Stimulated activated naive CD8-positive, alpha-beta T cell treated with anti-CD3 and anti-CD28 coated beads, Interleukin-15, Interleukin-2, amounts not matched to agents 100 ng/mL and 50 ng/mL, for 24 hours (primary cell): Measurements from ENCODE around the gene CD44.
"Not testable (repeated sequence)": the region's sequence is repeated elsewhere in the genome, so short reads cannot be mapped to it uniquely, and the experiment has no call there.

ENCODE experiments used
- H3K27ac Mint-ChIP-seq: one replicate; pipeline ENCODE4 v1.8.0; 2021; ENCODE audit warnings: mild to moderate bottlenecking, mixed read lengths
- H3K27me3 Mint-ChIP-seq: one replicate; pipeline ENCODE4 v1.8.0; 2021; ENCODE audit warnings: mixed read lengths
- H3K36me3 Mint-ChIP-seq: one replicate; pipeline ENCODE4 v1.8.0; 2021; ENCODE audit warnings: low read depth, mixed read lengths
- H3K4me1 Mint-ChIP-seq: one replicate; pipeline ENCODE4 v1.8.0; 2021; ENCODE audit warnings: low read depth, mixed read lengths
- H3K4me3 Mint-ChIP-seq: one replicate; pipeline ENCODE4 v1.8.0; 2021; ENCODE audit warnings: mild to moderate bottlenecking, mixed read lengths
- H3K9me3 Mint-ChIP-seq: one replicate; pipeline ENCODE4 v1.8.0; 2021; ENCODE audit warnings: mixed read lengths

The CD44 gene

DNA sequence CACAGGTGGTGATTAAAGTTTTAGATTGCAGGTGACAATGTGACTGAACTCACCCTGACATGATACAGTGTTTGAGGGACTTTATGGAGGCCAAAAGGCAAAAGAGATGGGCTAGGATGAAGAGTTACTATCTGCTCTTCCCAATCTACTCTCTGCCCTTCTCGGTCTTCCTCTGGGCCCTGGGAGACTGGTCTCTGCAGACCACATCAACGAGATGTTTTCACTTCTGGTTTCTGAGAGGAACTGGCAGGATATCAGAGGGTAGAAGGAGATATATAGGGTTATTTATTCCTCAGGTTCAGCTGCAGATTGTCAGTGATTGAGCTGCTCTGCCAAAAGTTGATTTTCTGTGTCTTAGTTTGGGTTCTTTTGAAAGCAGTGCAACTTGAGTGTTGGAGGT is 32.4 kb upstream of the CD44 start:
- no peak overlapping the region for H3K27ac Mint-ChIP-seq
- H3K9me3 Mint-ChIP-seq = no peaks in the 10 kb centered on the region
- H3K36me3 Mint-ChIP-seq = no peaks in the 10 kb centered on the region
- H3K4me3 Mint-ChIP-seq = no peak overlapping the region
- no peaks in the 10 kb centered on the region for H3K27me3 Mint-ChIP-seq
- peaks cover 57% of the 10 kb centered on the region for H3K4me1 Mint-ChIP-seq

DNA sequence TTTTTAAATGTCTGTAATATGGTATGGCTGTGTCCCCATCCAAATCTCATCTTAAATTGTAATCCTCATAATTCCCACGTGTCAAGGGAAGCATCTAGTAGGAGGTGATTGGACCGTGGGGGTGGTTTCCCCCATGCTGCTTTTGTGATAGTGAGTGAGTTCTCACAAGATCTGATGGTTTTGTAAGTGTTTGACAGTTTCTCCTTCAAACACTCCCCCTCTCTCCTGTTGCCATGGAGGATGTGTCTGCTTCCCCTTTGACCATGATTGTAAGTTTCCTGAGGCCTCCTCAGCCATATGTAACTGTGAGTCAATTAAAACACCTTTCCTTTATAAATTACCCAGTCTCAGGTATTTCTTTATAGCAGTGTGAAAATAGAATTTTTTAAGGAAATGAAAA is 31.1 kb upstream of the CD44 start:
- Mint-ChIP-seq H3K4me1 (peaks cover 61% of the 10 kb centered on the region), H3K4me3 (no peak overlapping the region), H3K36me3 (no peaks in the 10 kb centered on the region), H3K27me3 (no peaks in the 10 kb centered on the region), H3K27ac (no peak overlapping the region), H3K9me3 (no peaks in the 10 kb centered on the region)

GRCh38 chr11:35108336-35108735 is 30.6 kb upstream of the CD44 start:
- peaks cover 61% of the 10 kb centered on the region for H3K4me1 Mint-ChIP-seq
- not testable (repeated sequence) for H3K27me3 Mint-ChIP-seq, H3K9me3 Mint-ChIP-seq, H3K36me3 Mint-ChIP-seq, H3K4me3 Mint-ChIP-seq, H3K27ac Mint-ChIP-seq

DNA sequence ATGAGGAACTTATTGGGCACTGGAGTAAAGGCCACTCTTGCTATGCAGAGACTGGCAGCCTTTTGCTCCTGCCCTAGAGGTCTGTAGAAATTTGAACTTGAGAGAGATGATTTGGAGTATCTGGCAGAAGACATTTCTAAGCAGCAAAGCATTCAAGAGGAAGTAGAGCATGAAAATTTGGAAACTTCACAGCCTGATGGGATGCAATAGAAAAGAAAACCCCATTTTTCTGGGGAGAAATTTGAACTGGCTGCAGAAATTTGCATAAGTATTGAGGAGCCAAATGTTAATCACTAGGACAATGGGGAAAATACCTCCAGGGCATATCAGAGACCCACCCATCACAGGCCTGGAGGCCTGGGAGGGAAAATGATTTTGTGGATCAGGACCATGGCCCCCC is 29.9 kb upstream of the CD44 start:
- H3K4me1 Mint-ChIP-seq = peaks cover 61% of the 10 kb centered on the region
- no peak overlapping the region for H3K4me3 Mint-ChIP-seq
- no peaks in the 10 kb centered on the region for H3K27me3 Mint-ChIP-seq
- no peaks in the 10 kb centered on the region for H3K9me3 Mint-ChIP-seq
- H3K36me3 Mint-ChIP-seq = no peaks in the 10 kb centered on the region
- H3K27ac Mint-ChIP-seq = no peak overlapping the region

- H3K27ac Mint-ChIP-seq = no peak overlapping the region
- H3K4me3 Mint-ChIP-seq = no peak overlapping the region
- no peaks in the 10 kb centered on the region for H3K9me3 Mint-ChIP-seq
- H3K4me1 Mint-ChIP-seq = peaks cover 67% of the 10 kb centered on the region
- no peaks in the 10 kb centered on the region for H3K36me3 Mint-ChIP-seq
- H3K27me3 Mint-ChIP-seq = no peaks in the 10 kb centered on the region
Measured at GRCh38 chr11:35109827-35110226, 29.1 kb upstream of the CD44 start.

GRCh38 chr11:35111161-35112055 is 27.6 kb upstream of the CD44 start:
- H3K27ac Mint-ChIP-seq = peak overlapping the region; percentile 59
- H3K4me1 Mint-ChIP-seq = peaks cover 60% of the 10 kb centered on the region
- no peaks in the 10 kb centered on the region for H3K9me3 Mint-ChIP-seq
- no peak overlapping the region for H3K4me3 Mint-ChIP-seq
- H3K36me3 Mint-ChIP-seq = no peaks in the 10 kb centered on the region
- no peaks in the 10 kb centered on the region for H3K27me3 Mint-ChIP-seq

- Mint-ChIP-seq H3K4me1 (peaks cover 52% of the 10 kb centered on the region), H3K36me3 (no peaks in the 10 kb centered on the region), H3K4me3 (no peak overlapping the region), H3K27ac (peak overlapping the region; percentile 13), H3K27me3 (no peaks in the 10 kb centered on the region), H3K9me3 (no peaks in the 10 kb centered on the region)
Measured at GRCh38 chr11:35112056-35112845, 26.7 kb upstream of the CD44 start.

- Mint-ChIP-seq H3K27me3 (no peaks in the 10 kb centered on the region), H3K4me1 (peaks cover 46% of the 10 kb centered on the region), H3K27ac (no peak overlapping the region), H3K4me3 (no peak overlapping the region), H3K9me3 (no peaks in the 10 kb centered on the region), H3K36me3 (no peaks in the 10 kb centered on the region)
Measured at GRCh38 chr11:35112846-35113105, 26.2 kb upstream of the CD44 start.

GRCh38 chr11:35114906-35115687 is 23.9 kb upstream of the CD44 start:
- Mint-ChIP-seq H3K36me3 (no peaks in the 10 kb centered on the region), H3K4me3 (no peak overlapping the region), H3K9me3 (peaks cover 3% of the 10 kb centered on the region), H3K27me3 (peaks cover 12% of the 10 kb centered on the region), H3K27ac (no peak overlapping the region), H3K4me1 (peaks cover 39% of the 10 kb centered on the region)

DNA sequence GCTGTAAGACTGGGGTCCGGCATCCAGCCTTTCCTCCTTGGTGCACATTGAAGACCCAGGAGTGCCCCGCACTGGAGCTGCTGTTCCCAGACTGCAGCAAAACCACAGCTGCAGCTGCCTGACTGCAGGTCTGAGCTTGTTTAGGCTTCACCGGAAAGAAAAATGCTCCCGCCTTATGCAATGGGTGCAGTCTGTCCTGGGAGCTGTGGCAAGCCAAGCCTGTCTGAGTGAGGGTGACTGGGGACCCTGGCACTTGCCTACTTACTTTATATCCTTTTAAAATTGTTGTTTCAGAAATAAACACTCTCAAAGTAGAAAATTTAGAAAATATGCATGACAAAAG is 23.3 kb upstream of the CD44 start:
- Mint-ChIP-seq H3K36me3 (no peaks in the 10 kb centered on the region), H3K4me3 (no peak overlapping the region), H3K9me3 (peaks cover 4% of the 10 kb centered on the region), H3K27ac (no peak overlapping the region), H3K27me3 (peaks cover 12% of the 10 kb centered on the region), H3K4me1 (peaks cover 37% of the 10 kb centered on the region)

DNA sequence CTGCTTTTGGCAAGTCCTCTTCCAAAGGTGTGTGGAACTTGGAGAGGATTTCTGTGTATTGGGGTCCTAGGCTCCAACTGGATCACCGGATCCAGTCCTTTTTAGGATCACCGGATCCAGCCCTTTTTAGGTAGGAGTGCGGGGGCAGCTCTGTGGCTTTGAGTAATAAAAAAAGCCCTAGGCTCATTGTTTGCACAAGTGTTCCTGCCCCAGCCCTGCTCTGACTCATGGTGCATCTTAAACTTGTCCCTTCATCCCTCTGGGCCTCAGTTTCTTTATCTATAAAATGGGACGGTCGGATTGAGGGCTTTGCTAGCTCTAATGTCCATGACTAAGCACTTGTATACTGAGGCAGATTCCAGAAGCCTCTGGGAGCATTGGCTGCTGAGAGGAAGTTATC is 22.7 kb upstream of the CD44 start:
- Mint-ChIP-seq H3K36me3 (no peaks in the 10 kb centered on the region), H3K4me3 (no peak overlapping the region), H3K27me3 (peaks cover 12% of the 10 kb centered on the region), H3K27ac (no peak overlapping the region), H3K9me3 (peaks cover 4% of the 10 kb centered on the region), H3K4me1 (peaks cover 36% of the 10 kb centered on the region)

- peaks cover 36% of the 10 kb centered on the region for H3K4me1 Mint-ChIP-seq
- no peak overlapping the region for H3K4me3 Mint-ChIP-seq
- H3K27me3 Mint-ChIP-seq = peaks cover 12% of the 10 kb centered on the region
- no peaks in the 10 kb centered on the region for H3K36me3 Mint-ChIP-seq
- no peak overlapping the region for H3K27ac Mint-ChIP-seq
- peaks cover 4% of the 10 kb centered on the region for H3K9me3 Mint-ChIP-seq
Measured at GRCh38 chr11:35116762-35117640, 22.0 kb upstream of the CD44 start.

GRCh38 chr11:35118906-35119305 is 20.1 kb upstream of the CD44 start:
- Mint-ChIP-seq H3K4me1 (peaks cover 51% of the 10 kb centered on the region), H3K27me3 (peaks cover 12% of the 10 kb centered on the region), H3K27ac (no peak overlapping the region), H3K9me3 (peaks cover 4% of the 10 kb centered on the region), H3K36me3 (no peaks in the 10 kb centered on the region), H3K4me3 (no peak overlapping the region)

DNA sequence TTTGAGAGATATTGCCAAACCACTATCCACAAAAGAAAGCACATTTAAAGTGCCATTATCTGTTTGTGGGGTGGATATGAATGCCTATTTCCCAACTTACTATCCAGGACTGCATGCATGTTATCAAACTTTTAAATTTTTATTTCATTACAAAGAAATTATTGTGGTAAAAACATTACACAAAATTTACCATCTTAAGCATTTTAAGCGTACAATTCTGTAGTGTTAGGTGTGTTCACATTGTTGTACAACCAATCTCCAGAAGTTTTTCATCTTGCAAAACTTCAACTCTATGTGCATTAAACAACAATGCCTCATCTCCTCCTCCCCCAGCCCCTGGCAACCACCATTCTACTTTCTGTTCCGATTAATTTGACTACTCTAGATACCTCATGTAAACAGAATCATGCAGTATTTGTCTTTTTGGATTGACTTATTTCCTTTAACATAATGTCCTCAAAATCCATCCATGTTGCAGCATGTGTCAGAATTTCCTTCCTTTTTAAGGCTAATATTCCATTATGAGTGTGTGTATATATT is 17.6 kb upstream of the CD44 start:
- Mint-ChIP-seq H3K36me3 (no peaks in the 10 kb centered on the region), H3K27me3 (peaks cover 12% of the 10 kb centered on the region), H3K4me3 (no peak overlapping the region), H3K4me1 (peaks cover 58% of the 10 kb centered on the region), H3K9me3 (peaks cover 4% of the 10 kb centered on the region), H3K27ac (no peak overlapping the region)
